ENCODE measurements around the gene STN1. TPM values are rescaled to one million over a fixed set of nuclear protein-coding genes. Genes with fewer than 3 reads are reported as not detected.

The STN1 gene
- total RNA-seq, 3 donors from 2014 or later = 23.8 to 31.2 (median 25.2) TPM

DNA sequence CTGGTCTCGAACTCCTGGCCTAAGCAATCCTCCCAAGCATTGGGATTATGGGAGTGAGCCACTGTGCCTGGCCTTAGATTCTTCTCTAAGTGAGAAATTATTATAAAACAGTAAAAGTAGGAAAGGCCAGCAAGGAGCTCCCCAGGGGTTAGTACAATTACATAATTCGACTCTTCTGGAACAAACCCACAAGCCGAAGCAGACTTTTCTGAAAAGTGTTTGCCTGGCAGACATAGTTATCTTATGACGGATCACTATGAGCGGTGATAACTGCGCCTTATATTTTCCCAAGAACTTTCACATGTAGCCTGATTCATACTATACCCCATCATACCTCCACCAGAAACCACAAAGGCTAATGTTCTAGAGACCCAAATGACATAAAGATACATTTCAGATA is 32.4 kb downstream of the STN1 start:
- Histone ChIP-seq H3K27ac (no peak overlapping the region), H3K4me1 (peaks cover 0 to 8% of the 10 kb centered on the region in 2 donors), H3K4me3 (no peak overlapping the region), H3K27me3 (no peaks in the 10 kb centered on the region), H3K36me3 (no peaks in the 10 kb centered on the region), H3K9me3 (no peaks in the 10 kb centered on the region)
- TF ChIP-seq, protein P1, sequence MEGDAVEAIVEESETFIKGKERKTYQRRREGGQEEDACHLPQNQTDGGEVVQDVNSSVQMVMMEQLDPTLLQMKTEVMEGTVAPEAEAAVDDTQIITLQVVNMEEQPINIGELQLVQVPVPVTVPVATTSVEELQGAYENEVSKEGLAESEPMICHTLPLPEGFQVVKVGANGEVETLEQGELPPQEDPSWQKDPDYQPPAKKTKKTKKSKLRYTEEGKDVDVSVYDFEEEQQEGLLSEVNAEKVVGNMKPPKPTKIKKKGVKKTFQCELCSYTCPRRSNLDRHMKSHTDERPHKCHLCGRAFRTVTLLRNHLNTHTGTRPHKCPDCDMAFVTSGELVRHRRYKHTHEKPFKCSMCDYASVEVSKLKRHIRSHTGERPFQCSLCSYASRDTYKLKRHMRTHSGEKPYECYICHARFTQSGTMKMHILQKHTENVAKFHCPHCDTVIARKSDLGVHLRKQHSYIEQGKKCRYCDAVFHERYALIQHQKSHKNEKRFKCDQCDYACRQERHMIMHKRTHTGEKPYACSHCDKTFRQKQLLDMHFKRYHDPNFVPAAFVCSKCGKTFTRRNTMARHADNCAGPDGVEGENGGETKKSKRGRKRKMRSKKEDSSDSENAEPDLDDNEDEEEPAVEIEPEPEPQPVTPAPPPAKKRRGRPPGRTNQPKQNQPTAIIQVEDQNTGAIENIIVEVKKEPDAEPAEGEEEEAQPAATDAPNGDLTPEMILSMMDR (IDR thresholded peaks at IDR 0.05) = no peak
- TF ChIP-seq POLR2AphosphoS5 (IDR thresholded peaks at IDR 0.05) (no peak), POLR2A (IDR thresholded peaks at IDR 0.05) (no peak)
- intact Hi-C loops (cut with DNase I; ENCODE audit: low total_unique reads) = no loop called here
- no peak for DNase-seq (ENCODE audit: low spot score in 2 of 2)

DNA sequence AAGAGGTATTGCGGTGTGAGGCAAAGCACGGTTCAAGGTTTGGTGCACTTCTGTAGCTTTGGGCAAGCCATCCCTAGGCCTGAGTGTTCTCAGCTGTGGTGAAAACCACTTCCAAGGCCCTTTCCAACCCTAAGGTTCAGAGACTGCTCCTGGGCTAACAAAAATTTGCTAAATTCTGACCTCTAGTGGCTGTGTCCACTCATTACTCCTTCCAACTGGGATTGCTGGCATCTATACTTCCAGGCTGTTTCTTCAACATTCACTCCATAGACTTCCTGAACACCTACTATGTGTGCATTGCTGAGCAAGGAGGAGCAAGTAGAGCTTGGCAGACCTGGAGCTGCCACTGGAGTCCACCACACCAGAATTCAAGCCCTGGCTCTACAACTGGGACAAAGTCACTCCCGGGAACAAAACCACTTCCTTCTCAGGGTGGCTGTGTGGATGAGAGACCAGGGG is 33.3 kb downstream of the STN1 start:
- Histone ChIP-seq H3K4me1 (peaks cover 0 to 8% of the 10 kb centered on the region in 2 donors), H3K36me3 (no peaks in the 10 kb centered on the region), H3K4me3 (no peak overlapping the region), H3K27ac (no peak overlapping the region), H3K9me3 (no peaks in the 10 kb centered on the region), H3K27me3 (no peaks in the 10 kb centered on the region)
- TF ChIP-seq, protein P1 (IDR thresholded peaks at IDR 0.05) = peak; percentile 69 to 83 (median 77)
- TF ChIP-seq POLR2AphosphoS5 (IDR thresholded peaks at IDR 0.05) = no peak
- intact Hi-C loops (cut with DNase I; ENCODE audit: low total_unique reads) = no loop called here
- no peak for DNase-seq (ENCODE audit: low spot score in 2 of 2)

- peaks cover 0 to 1% of the 10 kb centered on the region in 2 donors for H3K4me1 ChIP-seq
- no peak overlapping the region for H3K4me3 ChIP-seq
- H3K9me3 ChIP-seq = no peaks in the 10 kb centered on the region
- TF ChIP-seq POLR2AphosphoS5 (IDR thresholded peaks at IDR 0.05) (no peak), POLR2A (IDR thresholded peaks at IDR 0.05) (no peak)
- TF ChIP-seq, protein P1 (IDR thresholded peaks at IDR 0.05) = no peak
- H3K27me3 ChIP-seq = no peaks in the 10 kb centered on the region
- intact Hi-C loops (cut with DNase I; ENCODE audit: low total_unique reads) = no loop called here
- H3K36me3 ChIP-seq = no peaks in the 10 kb centered on the region
- DNase-seq (ENCODE audit: low spot score in 2 of 2) = no peak
- peak overlapping the region; percentile 48 to 60 for H3K27ac ChIP-seq
These were observed 35.5 kb downstream of the STN1 start for GRCh38 chr10:103882285-103883007.

GRCh38 chr10:103881416-103882284 is 36.3 kb downstream of the STN1 start:
- peak in 1 of 3 donors; percentile 8 for TF ChIP-seq POLR2AphosphoS5 (IDR thresholded peaks at IDR 0.05)
- no peak for TF ChIP-seq POLR2A (IDR thresholded peaks at IDR 0.05)
- Histone ChIP-seq H3K36me3 (no peaks in the 10 kb centered on the region), H3K27me3 (no peaks in the 10 kb centered on the region), H3K4me3 (no peak overlapping the region), H3K27ac (peak overlapping the region; percentile 48 to 60), H3K4me1 (no peaks in the 10 kb centered on the region), H3K9me3 (no peaks in the 10 kb centered on the region)
- intact Hi-C loops (cut with DNase I; ENCODE audit: low total_unique reads) = no loop called here
- peak in 1 of 2 donors; percentile 87 for DNase-seq (ENCODE audit: low spot score in 2 of 2)

GRCh38 chr10:103879831-103880230 is 38.2 kb downstream of the STN1 start:
- Histone ChIP-seq H3K27ac (no peak overlapping the region), H3K4me1 (no peaks in the 10 kb centered on the region), H3K4me3 (no peak overlapping the region), H3K36me3 (no peaks in the 10 kb centered on the region), H3K9me3 (no peaks in the 10 kb centered on the region), H3K27me3 (no peaks in the 10 kb centered on the region)
- intact Hi-C loops (cut with DNase I; ENCODE audit: low total_unique reads) = no loop called here
- DNase-seq (ENCODE audit: low spot score in 2 of 2) = no peak
- TF ChIP-seq, protein P1 (IDR thresholded peaks at IDR 0.05) = no peak
- no peak for TF ChIP-seq POLR2AphosphoS5 (IDR thresholded peaks at IDR 0.05)
- no peak for TF ChIP-seq POLR2A (IDR thresholded peaks at IDR 0.05)
